Ectodermal cell (in vitro differentiated cells): ENCODE measurements around the gene ASB13.
"Not testable (repeated sequence)": the region's sequence is repeated elsewhere in the genome, so short reads cannot be mapped to it uniquely, and the experiment has no call there.

ENCODE experiments used
- H3K27ac ChIP-seq: 2 replicates; pipeline ENCODE4 v1.7.0; 2013; ENCODE audit warnings: mild to moderate bottlenecking, low read depth, low read length; ENCODE audit not compliant: insufficient read depth, poor library complexity, severe bottlenecking
- H3K27me3 ChIP-seq: 2 replicates; pipeline ENCODE4 v1.7.0; 2013; ENCODE audit warnings: mild to moderate bottlenecking, low read length; ENCODE audit not compliant: insufficient read depth, control insufficient read depth, poor library complexity, severe bottlenecking
- H3K36me3 ChIP-seq: one replicate; pipeline ENCODE4 v1.7.0; 2013; ENCODE audit warnings: low read length; ENCODE audit not compliant: control insufficient read depth, insufficient read depth
- H3K4me1 ChIP-seq: one replicate; pipeline ENCODE4 v1.7.0; 2013; ENCODE audit warnings: low read length; ENCODE audit not compliant: control insufficient read depth, insufficient read depth
- H3K4me3 ChIP-seq: 2 replicates; pipeline ENCODE4 v1.7.0; 2013; ENCODE audit warnings: low read depth, low read length, control low read depth; ENCODE audit not compliant: insufficient read depth
- H3K9me3 ChIP-seq: 2 replicates; pipeline ENCODE4 v1.7.0; 2013; ENCODE audit warnings: mild to moderate bottlenecking, low read length, moderate library complexity; ENCODE audit not compliant: control insufficient read depth
- WGBS, 2 experiments: methylation state at CpG; one replicate each; pipeline ENCODE4 v1.1.7; 2013; ENCODE audit warnings: missing lambda C conversion rate in 2 of 2; 5-methylcytosine and 5-hydroxymethylcytosine counted together

Gene ASB13

DNA sequence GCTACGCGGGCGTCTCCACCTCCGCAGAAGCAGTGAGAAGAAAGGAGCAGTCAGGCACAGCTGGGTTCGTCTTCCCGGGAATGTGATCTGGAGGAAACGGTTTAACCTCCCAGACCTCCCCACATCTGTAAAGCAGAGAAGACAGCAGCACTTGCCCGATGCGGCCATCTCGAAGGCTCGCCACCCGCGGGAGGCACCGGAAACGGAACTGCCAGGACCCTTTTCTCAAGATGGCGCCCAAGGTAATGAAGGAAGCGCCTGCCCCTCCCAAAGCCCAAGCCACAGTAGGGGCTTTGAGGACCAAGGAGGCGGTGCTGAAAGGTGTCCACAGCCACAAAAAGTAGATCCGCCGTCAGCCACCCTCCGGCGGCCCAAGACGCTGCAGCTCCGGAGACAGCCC, 41.7 kb downstream of the ASB13 start:
- Histone ChIP-seq H3K36me3 (no peaks in the 10 kb centered on the region), H3K4me1 (no peaks in the 10 kb centered on the region)
- WGBS, 2 experiments, result 93 to 94% methylated on average over 24 of the region's 24 CpGs

DNA sequence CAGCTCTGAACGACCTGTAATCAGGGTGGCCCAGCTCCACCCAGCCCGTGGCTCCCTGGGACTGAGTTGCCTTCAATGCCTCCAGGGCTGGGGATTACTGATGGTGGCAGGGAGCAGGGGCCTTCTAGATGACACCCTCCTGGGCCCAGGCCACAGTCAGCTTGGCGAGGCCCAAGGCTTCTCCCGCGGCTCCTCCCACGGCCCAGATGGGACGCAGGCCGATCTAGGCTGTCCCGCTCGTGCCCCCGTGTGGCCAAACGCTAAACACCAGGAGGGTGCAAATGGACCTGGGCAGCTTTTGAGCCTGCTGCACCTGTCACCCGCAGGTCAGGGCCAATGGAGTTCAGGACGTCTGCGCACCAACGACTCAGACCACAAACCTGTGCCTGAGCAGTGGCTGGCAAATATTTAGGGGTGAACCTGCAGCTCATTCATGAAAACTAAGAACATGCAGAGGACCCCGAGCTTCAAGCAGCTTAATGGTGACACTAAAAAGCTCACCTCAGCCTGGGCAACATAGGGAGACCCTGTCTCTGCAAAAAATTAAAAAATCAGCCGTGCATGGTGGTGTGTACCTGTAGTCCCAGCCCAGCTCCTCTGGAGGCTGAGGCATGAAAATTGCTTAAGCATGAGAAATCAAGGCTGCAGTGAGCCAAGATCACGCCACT, 43.2 kb downstream of the ASB13 start:
- Histone ChIP-seq H3K27ac (no peak overlapping the region), H3K27me3 (no peaks in the 10 kb centered on the region), H3K4me1 (peaks cover 7% of the 10 kb centered on the region), H3K9me3 (no peaks in the 10 kb centered on the region), H3K36me3 (no peaks in the 10 kb centered on the region), H3K4me3 (no peak overlapping the region)
- WGBS, 2 experiments, result 26 to 28% methylated on average over 19 of the region's 19 CpGs

More for the DNA sequence above, 41.7 kb downstream of the ASB13 start:
- H3K4me3 ChIP-seq, result no peak overlapping the region
- H3K27me3 ChIP-seq, result no peaks in the 10 kb centered on the region
- no peaks in the 10 kb centered on the region for H3K9me3 ChIP-seq
- no peak overlapping the region for H3K27ac ChIP-seq

DNA sequence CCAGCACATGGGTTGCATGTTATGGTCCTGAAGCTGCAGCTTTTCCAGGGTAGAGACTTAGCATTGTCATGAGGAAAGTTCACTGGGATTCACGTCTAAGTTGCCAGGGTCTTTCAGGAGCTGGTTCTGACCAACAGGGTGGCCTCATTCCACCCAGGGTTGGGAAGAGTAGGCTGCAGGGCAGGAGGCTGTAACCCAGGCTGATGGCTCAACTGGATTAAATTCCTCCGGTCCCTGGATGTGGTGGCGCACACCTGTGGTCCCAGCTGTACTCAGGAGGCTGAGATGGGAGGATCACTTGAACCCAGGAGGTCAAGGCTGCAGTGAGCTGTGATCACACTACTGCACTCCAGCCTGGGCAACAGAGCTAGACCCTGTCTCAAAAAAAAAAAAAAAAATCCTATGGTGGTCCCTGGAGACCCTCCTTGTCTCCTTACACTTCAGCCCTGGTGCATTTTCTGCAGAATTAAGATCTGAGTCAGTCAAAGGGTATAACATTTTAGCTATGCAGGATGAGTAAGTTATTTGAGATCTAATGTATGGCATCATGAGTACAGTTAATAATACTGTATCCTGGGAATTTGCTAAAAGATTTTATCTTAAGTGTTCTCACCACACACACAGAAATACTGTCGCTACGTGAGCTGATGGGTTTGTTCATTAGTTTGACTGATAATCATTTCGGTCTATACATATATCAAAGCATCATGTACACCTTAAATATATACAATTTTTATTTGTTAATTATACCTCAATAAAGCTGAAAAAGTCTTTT, 44.0 kb downstream of the ASB13 start:
- WGBS, 2 experiments, result 95 to 96% methylated on average over 5 to 6 of the region's 6 CpGs
- Histone ChIP-seq H3K27ac (no peak overlapping the region), H3K4me1 (peaks cover 7% of the 10 kb centered on the region), H3K9me3 (no peaks in the 10 kb centered on the region), H3K36me3 (no peaks in the 10 kb centered on the region), H3K27me3 (no peaks in the 10 kb centered on the region), H3K4me3 (no peak overlapping the region)

DNA sequence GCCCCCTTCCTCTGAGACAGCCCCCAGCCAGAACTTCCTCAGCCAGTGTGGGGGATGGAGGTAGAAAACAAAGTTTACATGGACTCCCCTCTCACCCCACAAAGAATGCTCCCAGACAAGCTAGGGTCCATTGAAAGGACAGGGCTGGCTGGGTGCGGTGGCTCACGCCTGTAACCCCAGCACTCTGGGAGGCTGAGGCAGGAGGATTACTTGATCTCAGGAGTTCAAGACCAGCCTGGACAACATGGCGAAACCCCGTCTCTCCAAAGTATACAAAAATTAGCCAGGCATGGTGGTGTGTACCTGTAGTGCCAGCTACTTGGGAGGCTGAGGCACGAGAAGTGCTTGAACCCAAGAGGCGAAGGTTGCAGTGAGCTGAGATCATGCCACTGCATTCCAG, 45.0 kb downstream of the ASB13 start:
- H3K9me3 ChIP-seq, H3K4me3 ChIP-seq, H3K4me1 ChIP-seq, H3K27ac ChIP-seq, H3K36me3 ChIP-seq, H3K27me3 ChIP-seq: not testable (repeated sequence)
- WGBS, 2 experiments, result 94 to 96% methylated on average over 6 of the region's 6 CpGs

DNA sequence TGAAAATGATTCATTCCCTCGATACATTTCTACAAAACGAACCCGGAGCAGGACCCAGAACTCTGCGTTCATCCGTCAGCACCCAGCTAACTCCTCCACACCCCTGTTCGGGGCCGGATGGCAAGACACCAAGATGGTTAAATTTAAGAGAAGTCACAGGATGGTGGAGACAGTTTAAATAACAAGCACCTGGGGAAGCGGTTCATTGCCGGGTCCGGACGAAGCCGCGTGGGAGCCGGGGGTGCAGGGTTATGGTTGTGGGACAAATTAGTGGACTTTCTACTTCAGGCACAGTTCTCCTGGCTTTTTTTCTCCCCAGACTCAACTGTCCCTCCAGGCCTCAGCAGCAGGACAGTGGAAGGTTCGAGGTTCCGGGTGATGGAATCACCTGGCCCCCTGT, 45.4 kb downstream of the ASB13 start:
- no peaks in the 10 kb centered on the region for H3K36me3 ChIP-seq
- H3K27ac ChIP-seq, result no peak overlapping the region
- no peak overlapping the region for H3K4me3 ChIP-seq
- H3K27me3 ChIP-seq, result no peaks in the 10 kb centered on the region
- H3K9me3 ChIP-seq, result no peaks in the 10 kb centered on the region
- H3K4me1 ChIP-seq, result peaks cover 7% of the 10 kb centered on the region
- WGBS, 2 experiments, result 91 to 96% methylated on average over 16 of the region's 16 CpGs

DNA sequence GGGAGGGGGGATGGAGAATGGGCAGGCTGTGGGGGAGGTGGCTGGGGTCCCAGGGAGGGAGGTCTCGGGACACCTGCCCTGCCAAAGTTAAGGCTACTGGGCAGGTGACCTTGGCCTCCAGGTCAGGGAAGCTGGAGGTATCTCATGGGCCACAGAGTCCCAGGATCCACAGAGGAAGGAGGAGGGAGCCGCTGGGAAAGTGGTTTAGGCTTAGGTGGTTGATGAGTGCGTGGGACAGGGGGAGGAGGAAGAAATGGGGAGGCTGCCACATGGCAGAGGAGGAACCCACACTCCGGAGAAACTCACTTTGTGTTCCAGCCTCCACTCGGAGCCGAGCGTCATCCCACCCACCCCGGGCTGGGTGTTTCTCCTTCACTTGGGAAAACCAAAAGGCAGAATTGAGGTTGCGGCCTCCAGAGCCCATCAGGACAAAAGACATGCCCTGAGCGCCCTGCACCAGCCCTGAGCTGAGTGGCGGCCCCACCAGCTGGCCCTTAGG, 46.1 kb downstream of the ASB13 start:
- WGBS, 2 experiments, result 91 to 94% methylated on average over 11 of the region's 11 CpGs
- Histone ChIP-seq H3K4me1 (peaks cover 10% of the 10 kb centered on the region), H3K36me3 (no peaks in the 10 kb centered on the region), H3K4me3 (no peak overlapping the region), H3K27ac (no peak overlapping the region), H3K9me3 (no peaks in the 10 kb centered on the region), H3K27me3 (no peaks in the 10 kb centered on the region)

DNA sequence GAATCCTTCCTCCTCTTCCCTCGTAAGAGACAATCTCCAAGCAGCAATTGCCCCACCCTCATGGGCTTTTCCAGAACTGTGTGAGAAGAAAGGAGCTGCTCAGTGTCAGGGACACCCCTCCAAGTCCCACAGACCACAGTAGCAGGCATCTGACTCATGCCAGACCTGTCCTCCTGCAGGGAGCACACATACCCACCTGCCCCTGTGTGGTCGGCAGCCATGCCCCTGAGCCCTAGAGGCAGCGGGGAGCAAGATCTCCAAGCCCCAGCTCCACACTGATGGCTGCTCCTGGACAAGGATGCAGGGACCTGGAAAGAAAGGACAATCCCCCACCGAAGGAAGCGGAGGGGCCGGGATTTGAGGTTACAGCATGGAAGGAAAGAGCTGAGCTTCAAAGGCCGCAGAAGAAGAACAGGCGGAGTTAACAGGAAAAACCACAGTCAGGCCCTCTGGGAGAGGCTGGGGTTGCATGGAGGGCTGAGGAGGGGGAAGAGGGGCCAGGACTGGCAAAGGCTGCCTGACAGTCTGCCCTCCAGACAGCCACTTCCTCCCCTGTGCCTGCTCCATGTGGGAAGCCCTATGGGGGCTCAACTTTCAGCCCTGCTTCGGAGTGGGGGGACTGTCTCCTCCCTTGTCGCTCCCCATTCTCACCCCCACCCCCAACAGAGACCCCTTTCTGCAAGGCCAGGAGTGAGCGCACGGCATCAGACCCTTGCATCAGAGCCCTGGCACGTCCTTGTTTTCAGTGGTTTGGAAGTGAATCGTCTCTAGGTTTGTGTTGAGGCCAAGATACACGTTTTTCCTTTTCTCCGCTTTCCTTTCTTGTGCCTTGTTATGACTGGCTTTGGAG, 46.8 kb downstream of the ASB13 start:
- Histone ChIP-seq H3K4me3 (no peak overlapping the region), H3K36me3 (no peaks in the 10 kb centered on the region), H3K27me3 (no peaks in the 10 kb centered on the region), H3K27ac (no peak overlapping the region), H3K4me1 (peaks cover 10% of the 10 kb centered on the region), H3K9me3 (no peaks in the 10 kb centered on the region)
- 74 to 75% methylated on average over 15 to 16 of the region's 16 CpGs for WGBS, 2 experiments

DNA sequence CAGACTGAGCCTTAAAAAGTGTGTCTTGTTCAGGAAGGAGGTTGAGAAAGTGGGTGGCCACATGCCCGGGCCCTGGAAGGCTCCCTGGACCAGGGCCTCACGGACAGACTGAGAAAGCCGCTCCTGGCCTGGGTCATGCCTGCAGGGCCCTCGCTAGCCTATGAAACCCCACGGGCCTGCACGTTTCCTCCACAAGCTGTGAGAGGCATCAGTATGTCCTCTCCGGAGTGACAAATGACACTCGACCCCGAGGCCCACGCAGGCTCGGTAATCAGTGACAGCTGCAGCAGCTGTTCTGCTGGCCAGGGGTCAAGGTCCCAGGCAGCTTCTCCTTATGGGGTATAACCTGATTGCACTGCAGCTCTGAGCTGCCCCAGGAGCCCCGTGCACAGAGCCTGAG, 47.6 kb downstream of the ASB13 start:
- Histone ChIP-seq H3K4me3 (no peak overlapping the region), H3K9me3 (no peaks in the 10 kb centered on the region), H3K27ac (no peak overlapping the region), H3K27me3 (no peaks in the 10 kb centered on the region), H3K4me1 (peaks cover 17% of the 10 kb centered on the region), H3K36me3 (no peaks in the 10 kb centered on the region)
- 87% methylated on average over 12 of the region's 12 CpGs for WGBS, 2 experiments

DNA sequence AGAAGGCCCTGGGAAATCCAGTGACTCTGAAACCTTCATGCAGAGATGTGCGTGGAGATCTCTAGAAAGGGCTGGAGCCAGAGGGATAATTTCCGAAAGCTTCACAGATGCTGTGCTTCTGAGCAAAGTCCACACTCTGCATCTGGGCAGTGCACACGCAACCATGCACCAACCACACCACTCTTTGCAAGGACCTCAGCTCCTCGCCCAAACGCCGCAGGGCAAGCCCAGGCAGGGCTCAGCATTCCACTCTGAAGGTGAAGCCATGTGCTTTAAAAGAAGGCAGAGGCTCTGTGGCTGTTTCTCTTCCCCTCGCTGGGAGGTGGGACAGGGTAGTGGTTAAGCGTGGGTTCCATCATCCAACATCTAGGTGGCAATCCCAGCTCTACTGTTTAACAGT, 48.4 kb downstream of the ASB13 start:
- peaks cover 22% of the 10 kb centered on the region for H3K4me1 ChIP-seq

DNA sequence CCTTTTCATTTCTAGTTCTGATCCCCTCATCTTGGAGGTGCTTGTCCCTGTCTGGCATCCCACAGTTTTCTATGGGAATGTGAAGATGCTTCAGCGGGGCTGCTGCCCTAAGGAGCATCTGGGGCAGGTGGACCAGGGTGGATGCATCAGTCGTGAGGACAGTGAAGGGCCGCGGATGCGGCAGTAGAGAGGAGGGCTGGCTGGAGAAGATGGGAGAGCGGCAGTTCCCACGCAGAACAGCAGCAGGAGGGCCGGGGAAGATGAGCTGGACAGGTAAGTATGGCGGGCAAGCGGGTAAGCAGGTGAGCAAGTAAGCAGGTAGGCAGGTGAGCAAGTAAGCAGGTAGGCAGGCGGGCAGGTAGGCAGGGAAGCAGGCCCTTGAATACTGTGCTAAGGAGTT, 48.9 kb downstream of the ASB13 start:
- Histone ChIP-seq H3K36me3 (no peaks in the 10 kb centered on the region), H3K27me3 (no peaks in the 10 kb centered on the region), H3K4me3 (no peak overlapping the region), H3K9me3 (no peaks in the 10 kb centered on the region), H3K4me1 (peaks cover 22% of the 10 kb centered on the region), H3K27ac (no peak overlapping the region)
- WGBS, 2 experiments, result 87 to 90% methylated on average over 11 of the region's 11 CpGs

More for the DNA sequence above, 48.4 kb downstream of the ASB13 start:
- no peaks in the 10 kb centered on the region for H3K27me3 ChIP-seq
- no peak overlapping the region for H3K4me3 ChIP-seq
- 93 to 95% methylated on average over 8 of the region's 8 CpGs for WGBS, 2 experiments
- H3K27ac ChIP-seq, result no peak overlapping the region
- no peaks in the 10 kb centered on the region for H3K36me3 ChIP-seq
- no peaks in the 10 kb centered on the region for H3K9me3 ChIP-seq
